K562 (cell line): Measurements from ENCODE around the gene PKLR. TPM values are rescaled to one million over a fixed set of nuclear protein-coding genes. Genes with fewer than 3 reads are reported as not detected.

Source experiments
- CCNT2 ChIP-seq: IDR thresholded peaks from 2 replicates; pipeline ENCODE4 v1.6.1; 2011; ENCODE audit warnings: borderline replicate concordance, low read depth, mild to moderate bottlenecking, moderate library complexity, mixed read lengths, low read length; ENCODE audit not compliant: insufficient read length; ENCODE audit errors: extremely low read depth
- E2F3 ChIP-seq: fragments of 250-450 bp; sonication (Bioruptor Pico); IDR thresholded peaks from 2 replicates; pipeline ENCODE4 v1.4.0; 2020; ENCODE audit warnings: mild to moderate bottlenecking
- HMGN3 ChIP-seq: IDR thresholded peaks from 2 replicates; pipeline ENCODE4 v1.6.1; 2011; ENCODE audit warnings: borderline replicate concordance, low read depth, mild to moderate bottlenecking, mixed read lengths, low read length; ENCODE audit not compliant: insufficient read length; ENCODE audit errors: extremely low read depth
- LEF1 ChIP-seq: fragments of 450-650 bp; IDR thresholded peaks from 2 replicates; pipeline ENCODE4 v1.6.1; 2016; ENCODE audit warnings: mild to moderate bottlenecking
- POLR2A ChIP-seq: fragments of 450-650 bp; conservative IDR thresholded peaks from 2 replicates; pipeline ENCODE4 v1.6.1; 2016
- SNRNP70 ChIP-seq: fragments of 200-400 bp; formaldehyde crosslinking; optimal IDR thresholded peaks from 2 replicates; pipeline ENCODE3; 2017; ENCODE audit warnings: low read depth, low read length
- polyA plus RNA-seq, 8 experiments: library from polyadenylated mRNA; depleted of rRNA in 4 of 8; stranded (reverse) in 5 of 8; unstranded in 3 of 8; fragments of >200 nt; fragmentation: Nextera tagmentation in 2 of 8; fragmentation: Illumina TruSeq in 1 of 8; extraction: Ambion mirVana in 2 of 8; extraction: Trizol in 1 of 8; gene quantifications; 2 replicates each; pipeline versions ENCODE4 v1.2.1 to v1.2.3, GENCODE V29; 2011 to 2014; ENCODE audit warnings: inconsistent platforms in 1 of 8, missing spikeins in 1 of 8
- total RNA-seq, 7 experiments: library from RNA; depleted of rRNA in 6 of 7; stranded (reverse); fragments of >200 nt in 6 of 7; fragmentation: Illumina TruSeq in 2 of 7; extraction: Trizol in 2 of 7; gene quantifications; 2 replicates each; pipeline versions ENCODE4 v1.2.1 to v1.2.3, GENCODE V29; 2011 to 2021; ENCODE audit warnings: low replicate concordance in 1 of 7
- TF ChIP-seq, protein P1 (sequence below): fragments of 250-450 bp; sonication (Bioruptor Pico); IDR thresholded peaks from 2 replicates; pipeline ENCODE4 v1.4.0; 2020; ENCODE audit warnings: mild to moderate bottlenecking
- TF ChIP-seq, protein P2 (sequence below): sonication (generic); formaldehyde crosslinking; IDR thresholded peaks from 2 replicates; pipeline ENCODE4 v1.9.0; 2022; ENCODE audit warnings: mild to moderate bottlenecking, missing genetic modification reagents
- TF ChIP-seq, protein P3 (sequence below): sonication (generic); formaldehyde crosslinking; IDR thresholded peaks from 2 replicates; pipeline ENCODE4 v1.8.0; 2022; ENCODE audit warnings: mild to moderate bottlenecking, missing genetic modification reagents
- TF ChIP-seq, protein P4 (sequence below): fragments of 250-450 bp; sonication (Bioruptor Pico); IDR thresholded peaks from 2 replicates; pipeline ENCODE4 v1.5.0; 2020; ENCODE audit warnings: mild to moderate bottlenecking, borderline replicate concordance

The PKLR gene
- total and polyA plus RNA-seq, 9 of the 15 experiments (the other 6 are each of a cell fraction or from before 2014, with no cell fraction given): 10.7 to 78.4 (median 38.2) TPM

DNA sequence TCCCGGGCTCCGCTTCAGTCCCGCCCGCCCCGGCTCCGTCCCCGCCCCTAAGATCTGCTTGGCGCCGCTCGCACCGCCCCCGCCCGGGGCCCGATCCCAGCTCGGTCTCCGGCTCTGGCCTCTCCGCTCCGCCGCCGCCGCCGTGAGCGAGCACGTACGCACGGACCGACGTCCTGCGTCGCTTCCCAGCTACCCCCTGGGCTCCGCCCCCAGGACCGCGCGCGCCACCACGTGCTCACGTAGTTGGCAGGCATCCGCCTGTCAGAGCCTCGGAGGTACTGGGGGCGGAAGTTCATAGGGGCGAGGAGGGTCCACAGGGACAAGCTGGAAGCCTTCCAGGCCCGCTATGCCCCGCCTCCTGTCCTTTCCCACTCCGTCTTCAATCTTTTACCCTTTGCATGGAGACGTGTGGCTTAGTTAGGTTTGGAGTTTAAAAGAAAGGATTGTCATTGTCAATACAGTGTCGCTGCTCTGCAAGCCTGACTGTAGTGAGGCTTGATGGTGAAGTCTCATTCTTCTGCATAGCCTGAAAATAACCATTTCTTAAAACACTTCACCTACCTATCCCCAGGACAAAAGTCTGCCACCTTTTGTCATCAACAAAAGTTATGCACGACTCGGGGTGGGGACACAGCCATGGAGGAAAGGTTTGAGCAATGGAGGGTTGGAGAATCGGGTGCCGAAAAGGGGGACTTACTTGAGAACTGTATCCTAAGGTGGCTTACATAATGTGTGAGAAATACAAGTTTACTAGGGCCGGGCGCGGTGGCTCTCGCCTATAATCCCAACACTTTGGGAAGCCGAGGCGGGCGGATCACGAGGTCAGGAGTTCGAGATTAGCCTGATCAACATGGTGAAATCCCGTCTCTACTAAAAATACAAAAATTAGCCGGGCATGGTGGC, 27.6 kb downstream of the PKLR start, which contains the start of gene CLK2 (continued):
- TF ChIP-seq, protein P1, sequence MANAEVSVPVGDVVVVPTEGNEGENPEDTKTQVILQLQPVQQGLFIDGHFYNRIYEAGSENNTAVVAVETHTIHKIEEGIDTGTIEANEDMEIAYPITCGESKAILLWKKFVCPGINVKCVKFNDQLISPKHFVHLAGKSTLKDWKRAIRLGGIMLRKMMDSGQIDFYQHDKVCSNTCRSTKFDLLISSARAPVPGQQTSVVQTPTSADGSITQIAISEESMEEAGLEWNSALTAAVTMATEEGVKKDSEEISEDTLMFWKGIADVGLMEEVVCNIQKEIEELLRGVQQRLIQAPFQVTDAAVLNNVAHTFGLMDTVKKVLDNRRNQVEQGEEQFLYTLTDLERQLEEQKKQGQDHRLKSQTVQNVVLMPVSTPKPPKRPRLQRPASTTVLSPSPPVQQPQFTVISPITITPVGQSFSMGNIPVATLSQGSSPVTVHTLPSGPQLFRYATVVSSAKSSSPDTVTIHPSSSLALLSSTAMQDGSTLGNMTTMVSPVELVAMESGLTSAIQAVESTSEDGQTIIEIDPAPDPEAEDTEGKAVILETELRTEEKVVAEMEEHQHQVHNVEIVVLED (CRISPR knock-in tag): peak; percentile 99
- TF ChIP-seq E2F3 (CRISPR knock-in tag) (no peak), LEF1 (peak; percentile 21; the same call in 1 of the 2 replicates), SNRNP70 (no peak), POLR2A (peak; percentile 81), CCNT2 (peak; percentile 59), HMGN3 (peak; percentile 54)
- TF ChIP-seq, protein P2, sequence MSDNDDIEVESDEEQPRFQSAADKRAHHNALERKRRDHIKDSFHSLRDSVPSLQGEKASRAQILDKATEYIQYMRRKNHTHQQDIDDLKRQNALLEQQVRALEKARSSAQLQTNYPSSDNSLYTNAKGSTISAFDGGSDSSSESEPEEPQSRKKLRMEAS (CRISPR knock-in tag): peak; percentile 98
- TF ChIP-seq, protein P3, sequence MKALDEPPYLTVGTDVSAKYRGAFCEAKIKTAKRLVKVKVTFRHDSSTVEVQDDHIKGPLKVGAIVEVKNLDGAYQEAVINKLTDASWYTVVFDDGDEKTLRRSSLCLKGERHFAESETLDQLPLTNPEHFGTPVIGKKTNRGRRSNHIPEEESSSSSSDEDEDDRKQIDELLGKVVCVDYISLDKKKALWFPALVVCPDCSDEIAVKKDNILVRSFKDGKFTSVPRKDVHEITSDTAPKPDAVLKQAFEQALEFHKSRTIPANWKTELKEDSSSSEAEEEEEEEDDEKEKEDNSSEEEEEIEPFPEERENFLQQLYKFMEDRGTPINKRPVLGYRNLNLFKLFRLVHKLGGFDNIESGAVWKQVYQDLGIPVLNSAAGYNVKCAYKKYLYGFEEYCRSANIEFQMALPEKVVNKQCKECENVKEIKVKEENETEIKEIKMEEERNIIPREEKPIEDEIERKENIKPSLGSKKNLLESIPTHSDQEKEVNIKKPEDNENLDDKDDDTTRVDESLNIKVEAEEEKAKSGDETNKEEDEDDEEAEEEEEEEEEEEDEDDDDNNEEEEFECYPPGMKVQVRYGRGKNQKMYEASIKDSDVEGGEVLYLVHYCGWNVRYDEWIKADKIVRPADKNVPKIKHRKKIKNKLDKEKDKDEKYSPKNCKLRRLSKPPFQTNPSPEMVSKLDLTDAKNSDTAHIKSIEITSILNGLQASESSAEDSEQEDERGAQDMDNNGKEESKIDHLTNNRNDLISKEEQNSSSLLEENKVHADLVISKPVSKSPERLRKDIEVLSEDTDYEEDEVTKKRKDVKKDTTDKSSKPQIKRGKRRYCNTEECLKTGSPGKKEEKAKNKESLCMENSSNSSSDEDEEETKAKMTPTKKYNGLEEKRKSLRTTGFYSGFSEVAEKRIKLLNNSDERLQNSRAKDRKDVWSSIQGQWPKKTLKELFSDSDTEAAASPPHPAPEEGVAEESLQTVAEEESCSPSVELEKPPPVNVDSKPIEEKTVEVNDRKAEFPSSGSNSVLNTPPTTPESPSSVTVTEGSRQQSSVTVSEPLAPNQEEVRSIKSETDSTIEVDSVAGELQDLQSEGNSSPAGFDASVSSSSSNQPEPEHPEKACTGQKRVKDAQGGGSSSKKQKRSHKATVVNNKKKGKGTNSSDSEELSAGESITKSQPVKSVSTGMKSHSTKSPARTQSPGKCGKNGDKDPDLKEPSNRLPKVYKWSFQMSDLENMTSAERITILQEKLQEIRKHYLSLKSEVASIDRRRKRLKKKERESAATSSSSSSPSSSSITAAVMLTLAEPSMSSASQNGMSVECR (CRISPR knock-in tag): peak; percentile 63
- TF ChIP-seq, protein P4, sequence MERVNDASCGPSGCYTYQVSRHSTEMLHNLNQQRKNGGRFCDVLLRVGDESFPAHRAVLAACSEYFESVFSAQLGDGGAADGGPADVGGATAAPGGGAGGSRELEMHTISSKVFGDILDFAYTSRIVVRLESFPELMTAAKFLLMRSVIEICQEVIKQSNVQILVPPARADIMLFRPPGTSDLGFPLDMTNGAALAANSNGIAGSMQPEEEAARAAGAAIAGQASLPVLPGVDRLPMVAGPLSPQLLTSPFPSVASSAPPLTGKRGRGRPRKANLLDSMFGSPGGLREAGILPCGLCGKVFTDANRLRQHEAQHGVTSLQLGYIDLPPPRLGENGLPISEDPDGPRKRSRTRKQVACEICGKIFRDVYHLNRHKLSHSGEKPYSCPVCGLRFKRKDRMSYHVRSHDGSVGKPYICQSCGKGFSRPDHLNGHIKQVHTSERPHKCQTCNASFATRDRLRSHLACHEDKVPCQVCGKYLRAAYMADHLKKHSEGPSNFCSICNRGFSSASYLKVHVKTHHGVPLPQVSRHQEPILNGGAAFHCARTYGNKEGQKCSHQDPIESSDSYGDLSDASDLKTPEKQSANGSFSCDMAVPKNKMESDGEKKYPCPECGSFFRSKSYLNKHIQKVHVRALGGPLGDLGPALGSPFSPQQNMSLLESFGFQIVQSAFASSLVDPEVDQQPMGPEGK (CRISPR knock-in tag): 0 out of 2 replicates have a peak, but pooled peaks have one; percentile 20
